Fibroblast of lung (primary cell): ENCODE data around the gene SPIRE1. TPM values are rescaled to one million over a fixed set of nuclear protein-coding genes. Genes with fewer than 3 reads are reported as not detected.
"Not testable (repeated sequence)": the region's sequence is repeated elsewhere in the genome, so short reads cannot be mapped to it uniquely, and the experiment has no call there.

Source experiments
- DNase-seq, 2 donors: peaks; one replicate each; pipeline versions ENCODE4 v3.0.0 to v3.0.0-alpha.2; 2010; ENCODE audit warnings: low read depth in 2 of 2
- H2AFZ ChIP-seq: 2 replicates; pipeline ENCODE4 v1.5.1; 2012; ENCODE audit warnings: low read length, control low read depth, inconsistent platforms
- H3K27ac ChIP-seq: 2 replicates; pipeline ENCODE4 v1.5.1; 2011; ENCODE audit warnings: low read length, control low read depth; ENCODE audit not compliant: insufficient read depth
- H3K27me3 ChIP-seq: 2 replicates; pipeline ENCODE4 v1.5.1; 2011; ENCODE audit warnings: mild to moderate bottlenecking, low read length; ENCODE audit not compliant: control insufficient read depth, insufficient read depth
- H3K36me3 ChIP-seq: 2 replicates; pipeline ENCODE4 v1.5.1; 2011; ENCODE audit warnings: low read length; ENCODE audit not compliant: control insufficient read depth, insufficient read depth
- H3K4me1 ChIP-seq: 2 replicates; pipeline ENCODE4 v1.5.1; 2011; ENCODE audit warnings: low read length; ENCODE audit not compliant: control insufficient read depth, insufficient read depth; ENCODE audit errors: extremely low read depth
- H3K4me2 ChIP-seq: 2 replicates; pipeline ENCODE4 v1.5.1; 2011; ENCODE audit warnings: low read length, control low read depth; ENCODE audit not compliant: insufficient read depth; ENCODE audit errors: extremely low read depth
- H3K4me3 ChIP-seq, 4 experiments: fragments of 200-600 bp in 1 of 4; sonication (generic) in 1 of 4; replicated peaks in 1 of 4; 2 replicates each; pipeline ENCODE4 v1.5.1; 2011 to 2016; ENCODE audit warnings: low read length in 4 of 4, low read depth in 3 of 4, mild to moderate bottlenecking in 3 of 4, control low read depth in 2 of 4, inconsistent platforms in 1 of 4, mixed read lengths in 1 of 4; ENCODE audit not compliant: insufficient read depth in 1 of 4; ENCODE audit errors: control extremely low read depth in 1 of 4
- H3K79me2 ChIP-seq: 2 replicates; pipeline ENCODE4 v1.5.1; 2012; ENCODE audit warnings: mild to moderate bottlenecking, low read length, inconsistent platforms; ENCODE audit not compliant: control insufficient read depth, insufficient read depth
- H3K9ac ChIP-seq: 2 replicates; pipeline ENCODE4 v1.5.1; 2011; ENCODE audit warnings: mild to moderate bottlenecking, low read length, control low read depth; ENCODE audit not compliant: insufficient read depth
- H3K9me3 ChIP-seq: 2 replicates; pipeline ENCODE4 v1.5.1; 2012; ENCODE audit warnings: low read depth, low read length; ENCODE audit not compliant: control insufficient read depth, insufficient read depth
- H4K20me1 ChIP-seq: 2 replicates; pipeline ENCODE4 v1.5.1; 2011; ENCODE audit warnings: low read length; ENCODE audit not compliant: control insufficient read depth, insufficient read depth; ENCODE audit errors: extremely low read depth
- EZH2 ChIP-seq: IDR thresholded peaks from 2 replicates; pipeline ENCODE4 v1.5.1; 2012; ENCODE audit warnings: low read length, control low read depth, mild to moderate bottlenecking; ENCODE audit errors: missing control alignments
- polyA plus RNA-seq, 2 donors: library from polyadenylated mRNA; depleted of rRNA in 1 of 2; stranded (reverse) in 1 of 2; unstranded in 1 of 2; fragments of >200 nt; gene quantifications; 2 replicates each; pipeline ENCODE4 v1.2.1, GENCODE V29; 2011 to 2012; ENCODE audit warnings: missing spikeins in 1 of 2
- total RNA-seq: library from RNA; depleted of rRNA; stranded (reverse); fragments of >200 nt; gene quantifications from 2 replicates; pipeline ENCODE4 v1.2.1, GENCODE V29; 2014
- TF ChIP-seq, protein P1 (sequence below), 2 donors: IDR thresholded peaks in 1 of 2; conservative IDR thresholded peaks in 1 of 2; 1 replicate in 1 of 2; 2 replicates in 1 of 2; pipeline ENCODE4 v1.5.1; 2011 to 2012; ENCODE audit warnings: low read length in 2 of 2, control low read depth in 1 of 2, inconsistent platforms in 1 of 2, low read depth in 1 of 2, mild to moderate bottlenecking in 1 of 2

The SPIRE1 gene
- total and polyA plus RNA-seq, 2 donors (not counting 1 experiment from before 2014, with no cell fraction given): 19.0 to 31.0 TPM

DNA sequence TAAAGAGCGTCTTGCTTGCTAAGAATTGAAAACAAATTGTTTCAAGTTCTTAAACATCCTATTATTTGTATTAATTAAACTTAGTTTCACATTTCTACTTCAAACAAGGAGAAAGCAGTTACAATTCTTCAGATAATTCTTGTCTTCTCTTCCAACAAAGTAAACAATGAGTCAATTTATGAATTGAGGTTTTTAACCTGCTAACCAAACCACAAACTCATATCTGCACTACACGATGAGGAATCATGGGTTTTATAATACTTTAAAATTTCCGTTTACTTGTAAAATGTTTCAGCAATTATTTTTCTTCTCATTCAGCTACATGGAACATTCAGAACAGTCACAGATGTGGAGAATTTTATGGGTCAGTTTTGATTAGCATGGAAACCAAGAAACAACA, 114.2 kb downstream of the SPIRE1 start:
- no peaks in the 10 kb centered on the region for H4K20me1 ChIP-seq
- peak; percentile 19 to 65 for DNase-seq
- no peak overlapping the region for H3K4me2 ChIP-seq
- H3K27me3 ChIP-seq: no peaks in the 10 kb centered on the region
- no peaks in the 10 kb centered on the region for H3K36me3 ChIP-seq
- H3K9ac ChIP-seq: no peak overlapping the region
- no peak overlapping the region for H2AFZ ChIP-seq
- H3K4me3 ChIP-seq: no peak overlapping the region
- no peaks in the 10 kb centered on the region for H3K9me3 ChIP-seq
- H3K4me1 ChIP-seq: no peaks in the 10 kb centered on the region
- no peak for TF ChIP-seq EZH2
- TF ChIP-seq, protein P1, sequence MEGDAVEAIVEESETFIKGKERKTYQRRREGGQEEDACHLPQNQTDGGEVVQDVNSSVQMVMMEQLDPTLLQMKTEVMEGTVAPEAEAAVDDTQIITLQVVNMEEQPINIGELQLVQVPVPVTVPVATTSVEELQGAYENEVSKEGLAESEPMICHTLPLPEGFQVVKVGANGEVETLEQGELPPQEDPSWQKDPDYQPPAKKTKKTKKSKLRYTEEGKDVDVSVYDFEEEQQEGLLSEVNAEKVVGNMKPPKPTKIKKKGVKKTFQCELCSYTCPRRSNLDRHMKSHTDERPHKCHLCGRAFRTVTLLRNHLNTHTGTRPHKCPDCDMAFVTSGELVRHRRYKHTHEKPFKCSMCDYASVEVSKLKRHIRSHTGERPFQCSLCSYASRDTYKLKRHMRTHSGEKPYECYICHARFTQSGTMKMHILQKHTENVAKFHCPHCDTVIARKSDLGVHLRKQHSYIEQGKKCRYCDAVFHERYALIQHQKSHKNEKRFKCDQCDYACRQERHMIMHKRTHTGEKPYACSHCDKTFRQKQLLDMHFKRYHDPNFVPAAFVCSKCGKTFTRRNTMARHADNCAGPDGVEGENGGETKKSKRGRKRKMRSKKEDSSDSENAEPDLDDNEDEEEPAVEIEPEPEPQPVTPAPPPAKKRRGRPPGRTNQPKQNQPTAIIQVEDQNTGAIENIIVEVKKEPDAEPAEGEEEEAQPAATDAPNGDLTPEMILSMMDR (conservative IDR thresholded peaks at IDR 0.05 in 1 of 2, IDR thresholded peaks at IDR 0.05 in 1 of 2; ENCODE audit: low read depth in 1 of 2, low read length in 2 of 2): no peak
- H3K79me2 ChIP-seq: peaks cover 2% of the 10 kb centered on the region
- no peak overlapping the region for H3K27ac ChIP-seq

DNA sequence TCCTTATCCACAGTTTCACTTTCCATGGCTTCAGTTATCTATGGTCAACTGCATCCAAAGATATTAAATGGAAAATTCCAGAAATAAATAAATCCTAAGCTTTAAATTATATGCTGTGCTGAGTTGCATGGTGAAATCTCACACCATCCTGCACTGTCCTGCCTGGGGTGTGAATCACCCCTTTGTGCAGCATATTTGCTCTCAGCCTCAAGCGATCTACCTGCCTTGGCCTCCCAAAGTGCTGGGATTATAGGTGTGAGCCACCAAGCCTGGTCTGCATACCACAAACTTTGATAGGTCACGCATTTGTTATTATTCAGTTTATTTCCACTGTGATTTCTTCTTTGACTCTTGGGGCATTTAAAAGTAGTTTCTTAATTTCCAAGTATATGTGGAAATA, 117.2 kb downstream of the SPIRE1 start:
- Histone ChIP-seq H3K9me3 (no peaks in the 10 kb centered on the region), H3K79me2 (no peaks in the 10 kb centered on the region), H3K9ac (no peak overlapping the region), H2AFZ (no peak overlapping the region), H3K4me1 (no peaks in the 10 kb centered on the region), H4K20me1 (no peaks in the 10 kb centered on the region), H3K27me3 (no peaks in the 10 kb centered on the region), H3K4me3 (no peak overlapping the region), H3K27ac (no peak overlapping the region), H3K4me2 (no peak overlapping the region), H3K36me3 (no peaks in the 10 kb centered on the region)
- DNase-seq: no peak
- TF ChIP-seq, protein P1 (conservative IDR thresholded peaks at IDR 0.05 in 1 of 2, IDR thresholded peaks at IDR 0.05 in 1 of 2; ENCODE audit: low read depth in 1 of 2, low read length in 2 of 2): no peak
- TF ChIP-seq EZH2: no peak

GRCh38 chr18:12539158-12539557, 118.7 kb downstream of the SPIRE1 start:
- H3K9me3 ChIP-seq, H3K36me3 ChIP-seq, H3K79me2 ChIP-seq, H2AFZ ChIP-seq, H3K9ac ChIP-seq, H4K20me1 ChIP-seq, H3K4me2 ChIP-seq, DNase-seq, H3K27me3 ChIP-seq, H3K27ac ChIP-seq, H3K4me3 ChIP-seq, H3K4me1 ChIP-seq: not testable (repeated sequence)
